SK-N-SH (cell line): Measurements from ENCODE around the gene ATF5. TPM values are rescaled to one million over a fixed set of nuclear protein-coding genes. Genes with fewer than 3 reads are reported as not detected.
"Not testable (repeated sequence)": the region's sequence is repeated elsewhere in the genome, so short reads cannot be mapped to it uniquely, and the experiment has no call there.

ENCODE experiments used
- CTCF ChIA-PET: fragments of 300-600, 350-600 bp; formaldehyde crosslinking; extraction: SDS; loops from one replicate; lab custom pipeline; 2021; lab: Yijun Ruan, JAX
- POLR2A ChIA-PET: fragments of 350-600 bp; sonication (Branson Sonifier 250); formaldehyde crosslinking; extraction: SDS; loops from one replicate; lab custom pipeline; 2020; ENCODE audit warnings: antibody characterized with exemption, inconsistent platforms; lab: Yijun Ruan, JAX
- DNase-seq: peaks from one replicate; pipeline ENCODE4 v3.0.0; 2012
- H2AFZ ChIP-seq: fragments of 200-600 bp; sonication (generic); 2 replicates; pipeline ENCODE4 v1.8.1; 2016; ENCODE audit warnings: antibody characterized with exemption, mild to moderate bottlenecking, low read depth
- H3F3A ChIP-seq: fragments of 200-600 bp; sonication (generic); replicated peaks from 2 replicates; pipeline ENCODE3; 2016; ENCODE audit warnings: antibody characterized with exemption, mild to moderate bottlenecking; ENCODE audit not compliant: insufficient read depth
- H3K27ac ChIP-seq, 2 experiments: fragments of 200-500 bp in 1 of 2; fragments of 200-600 bp in 1 of 2; sonication (Bioruptor generic) in 1 of 2; sonication (generic), shearing (Covaris generic) in 1 of 2; 2 replicates each; pipeline versions ENCODE4 v1.5.1 to v1.6.1; 2014 to 2016; ENCODE audit warnings: low read depth in 2 of 2, inconsistent platforms in 1 of 2, low read length in 1 of 2, mild to moderate bottlenecking in 1 of 2, mixed read lengths in 1 of 2
- H3K27me3 ChIP-seq: fragments of 200-600 bp; sonication (generic), shearing (Covaris generic); 2 replicates; pipeline ENCODE4 v1.6.1; 2016; ENCODE audit warnings: mixed run types; ENCODE audit not compliant: insufficient read depth
- H3K36me3 ChIP-seq, 2 experiments: fragments of 200-500 bp in 1 of 2; fragments of 200-600 bp in 1 of 2; sonication (Bioruptor generic) in 1 of 2; sonication (generic) in 1 of 2; replicated peaks in 1 of 2; 2 replicates each; pipeline versions ENCODE3 to v1.5.1; 2014 to 2016; ENCODE audit warnings: low read length in 1 of 2, mild to moderate bottlenecking in 1 of 2; ENCODE audit not compliant: insufficient read depth in 2 of 2, control insufficient read depth in 1 of 2
- H3K4me1 ChIP-seq, 2 experiments: fragments of 200-500 bp in 1 of 2; fragments of 200-600 bp in 1 of 2; sonication (Bioruptor generic) in 1 of 2; sonication (generic), shearing (Covaris generic) in 1 of 2; 2 replicates each; pipeline versions ENCODE4 v1.5.1 to v1.6.1; 2014 to 2016; ENCODE audit warnings: low read depth in 1 of 2, low read length in 1 of 2, mixed run types in 1 of 2; ENCODE audit not compliant: insufficient read depth in 2 of 2, control insufficient read depth in 1 of 2
- H3K4me2 ChIP-seq: fragments of 200-600 bp; sonication (generic), shearing (Covaris generic); 2 replicates; pipeline ENCODE4 v1.6.1; 2017; ENCODE audit warnings: mixed run types
- H3K4me3 ChIP-seq, 2 experiments: fragments of 200-500 bp in 1 of 2; fragments of 200-600 bp in 1 of 2; sonication (Bioruptor generic) in 1 of 2; sonication (generic), shearing (Covaris generic) in 1 of 2; 2 replicates each; pipeline versions ENCODE4 v1.5.1 to v1.8.1; 2014 to 2016; ENCODE audit warnings: low read depth in 2 of 2, inconsistent platforms in 1 of 2, low read length in 1 of 2, mild to moderate bottlenecking in 1 of 2, mixed read lengths in 1 of 2, moderate library complexity in 1 of 2
- H3K79me2 ChIP-seq: fragments of 200-600 bp; sonication (generic); 2 replicates; pipeline ENCODE4 v1.8.1; 2017; ENCODE audit warnings: mild to moderate bottlenecking; ENCODE audit not compliant: insufficient read depth
- H3K9ac ChIP-seq: fragments of 200-600 bp; sonication (generic); 2 replicates; pipeline ENCODE4 v1.6.1; 2017; ENCODE audit warnings: mixed run types
- H3K9me2 ChIP-seq: fragments of 200-600 bp; sonication (generic); 2 replicates; pipeline ENCODE4 v1.6.1; 2017; ENCODE audit warnings: mixed run types
- H3K9me3 ChIP-seq: fragments of 200-600 bp; sonication (generic); 2 replicates; pipeline ENCODE4 v1.6.1; 2017; ENCODE audit warnings: mixed run types, mild to moderate bottlenecking, moderate library complexity
- H4K20me1 ChIP-seq: fragments of 200-600 bp; sonication (generic); 2 replicates; pipeline ENCODE4 v1.6.1; 2017; ENCODE audit warnings: mild to moderate bottlenecking, mixed run types; ENCODE audit not compliant: insufficient read depth
- CHD2 ChIP-seq: fragments of 150-350 bp; IDR thresholded peaks from 2 replicates; pipeline ENCODE4 v1.6.1; 2018; ENCODE audit warnings: low read length; ENCODE audit not compliant: partially characterized antibody
- CTCF ChIP-seq: fragments of 200-600 bp; sonication (generic); IDR thresholded peaks from 2 replicates; pipeline ENCODE4 v1.6.1; 2017; ENCODE audit warnings: antibody characterized with exemption, mild to moderate bottlenecking, moderate library complexity
- EP300 ChIP-seq, 2 experiments: IDR thresholded peaks; 2 replicates each; pipeline versions ENCODE4 v1.4.0 to v1.6.1; 2012; ENCODE audit warnings: borderline replicate concordance in 1 of 2, low read depth in 1 of 2, low read length in 1 of 2
- EZH2phosphoT487 ChIP-seq: fragments of 200-600 bp; sonication (generic); IDR thresholded peaks from 2 replicates; pipeline ENCODE4 v1.6.1; 2017; ENCODE audit warnings: low read depth, mixed run types, mild to moderate bottlenecking, antibody characterized with exemption, moderate library complexity, borderline replicate concordance
- FOXM1 ChIP-seq: IDR thresholded peaks from 2 replicates; pipeline ENCODE4 v1.4.0; 2012; ENCODE audit warnings: low read depth, mild to moderate bottlenecking
- GATA2 ChIP-seq: sonication (generic); formaldehyde crosslinking; IDR thresholded peaks from 2 replicates; pipeline ENCODE4 v1.5.0; 2020; ENCODE audit warnings: mild to moderate bottlenecking, missing genetic modification reagents
- IRF3 ChIP-seq: fragments of 150-350 bp; IDR thresholded peaks from 2 replicates; pipeline ENCODE4 v1.6.1; 2016; ENCODE audit warnings: mild to moderate bottlenecking, low read depth, low read length
- MEF2A ChIP-seq: IDR thresholded peaks from 2 replicates; pipeline ENCODE4 v1.4.0; 2012; ENCODE audit warnings: low read depth, borderline replicate concordance
- POLR2AphosphoS5 ChIP-seq: IDR thresholded peaks from 2 replicates; pipeline ENCODE4 v1.6.1; 2012; ENCODE audit warnings: low read depth, low read length
- RAD21 ChIP-seq: IDR thresholded peaks from 2 replicates; pipeline ENCODE4 v1.6.1; 2012; ENCODE audit warnings: mild to moderate bottlenecking, low read length
- RCOR1 ChIP-seq: fragments of 150-350 bp; IDR thresholded peaks from 2 replicates; pipeline ENCODE4 v1.6.1; 2017; ENCODE audit warnings: antibody characterized with exemption, low read length
- RFX5 ChIP-seq: IDR thresholded peaks from 2 replicates; pipeline ENCODE4 v1.6.1; 2012; ENCODE audit warnings: mild to moderate bottlenecking, improper control_type of control experiment, low read length
- RXRA ChIP-seq: IDR thresholded peaks from 2 replicates; pipeline ENCODE4 v1.4.0; 2012; ENCODE audit warnings: low read depth, mild to moderate bottlenecking, borderline replicate concordance
- TCF12 ChIP-seq: IDR thresholded peaks from 2 replicates; pipeline ENCODE4 v1.4.0; 2012
- TEAD4 ChIP-seq: IDR thresholded peaks from 2 replicates; pipeline ENCODE4 v1.4.0; 2012; ENCODE audit warnings: mild to moderate bottlenecking, borderline replicate concordance; ENCODE audit not compliant: insufficient read depth
- USF1 ChIP-seq: IDR thresholded peaks from 2 replicates; pipeline ENCODE4 v1.4.0; 2012; ENCODE audit warnings: low read depth, borderline replicate concordance
- WGBS: methylation state at CpG from one replicate; pipeline ENCODE4 v1.1.6; 2017; ENCODE audit warnings: low lambda C conversion rate; 5-methylcytosine and 5-hydroxymethylcytosine counted together
- polyA plus RNA-seq, 3 experiments: library from polyadenylated mRNA; depleted of rRNA; stranded (reverse); fragments of >200 nt; gene quantifications; 2 replicates each; pipeline ENCODE4 v1.2.3, GENCODE V29; 2012
- TF ChIP-seq, protein P1 (sequence below): IDR thresholded peaks from 2 replicates; pipeline ENCODE4 v1.4.0; 2012; ENCODE audit warnings: low read depth, borderline replicate concordance

ATF5 gene
- polyA plus RNA-seq, 1 of the 3 experiments (the other 2 are of a cell fraction), result 11.7 TPM

GRCh38 chr19:49969355-49969754 lies 40.4 kb downstream of the ATF5 start:
- DNase-seq, H3K9ac ChIP-seq, H3K27ac ChIP-seq, H3F3A ChIP-seq, H3K4me3 ChIP-seq, CTCF ChIA-PET, H3K79me2 ChIP-seq, H4K20me1 ChIP-seq, H3K36me3 ChIP-seq, H3K4me2 ChIP-seq, H3K9me2 ChIP-seq, POLR2A ChIA-PET, H3K4me1 ChIP-seq, H2AFZ ChIP-seq, H3K9me3 ChIP-seq: not testable (repeated sequence)
- H3K27me3 ChIP-seq, result peaks cover 28% of the 10 kb centered on the region
- 33% methylated on average over 1 of the region's 9 CpGs for WGBS

DNA sequence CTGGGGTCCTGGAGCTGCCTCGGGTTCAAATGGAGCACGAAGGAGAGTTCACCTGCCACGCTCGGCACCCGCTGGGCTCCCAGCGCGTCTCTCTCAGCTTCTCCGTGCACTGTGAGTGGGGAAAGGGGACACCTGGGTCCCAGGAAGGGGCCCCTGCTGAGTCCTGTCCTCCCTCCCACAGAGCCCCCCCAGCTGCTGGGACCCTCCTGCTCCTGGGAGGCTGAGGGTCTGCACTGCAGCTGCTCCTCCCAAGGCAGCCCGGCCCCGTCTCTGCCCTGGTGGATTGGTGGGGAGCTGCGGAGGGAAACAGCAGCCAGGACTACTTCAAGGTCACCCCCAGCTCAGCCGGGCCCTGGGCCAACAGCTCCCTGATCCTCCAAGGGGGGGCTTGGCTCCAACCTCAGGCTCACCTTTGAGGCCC lies 43.0 kb downstream of the ATF5 start:
- Histone ChIP-seq H3K9me2 (no peaks in the 10 kb centered on the region), H3K36me3 (no peaks in the 10 kb centered on the region), H3K4me1 (no peaks in the 10 kb centered on the region), H3K27me3 (peaks cover 14% of the 10 kb centered on the region), H3K27ac (no peak overlapping the region), H4K20me1 (no peaks in the 10 kb centered on the region)
- POLR2A ChIA-PET, result no interaction called here
- DNase-seq, result no peak
- 49% methylated on average over 6 of the region's 12 CpGs for WGBS
- no peak for TF ChIP-seq MEF2A
- TF ChIP-seq, all 33 proteins: peak for 0
- no peaks in the 10 kb centered on the region for H3K79me2 ChIP-seq
- no peak overlapping the region for H3K9ac ChIP-seq
- CTCF ChIA-PET, result interaction anchor here (0.7 to 1.1 kb wide), 3 partner anchors 10 to 35 kb away, joined by 3 to 6 read pairs (median 4); no protein-coding TSS in a partner anchor
- H3K4me2 ChIP-seq, result no peak overlapping the region
- H3K4me3 ChIP-seq, result no peak overlapping the region
- H3F3A ChIP-seq, result no peaks in the 10 kb centered on the region
- H3K9me3 ChIP-seq, result no peaks in the 10 kb centered on the region
- H2AFZ ChIP-seq, result no peak overlapping the region

GRCh38 chr19:49972841-49973240 lies 43.8 kb downstream of the ATF5 start:
- no peak overlapping the region for H3K4me3 ChIP-seq
- WGBS, result 39% methylated on average over 6 of the region's 6 CpGs
- no peaks in the 10 kb centered on the region for H3K9me2 ChIP-seq
- H3K4me2 ChIP-seq, result no peak overlapping the region
- H2AFZ ChIP-seq, result no peak overlapping the region
- no peaks in the 10 kb centered on the region for H3F3A ChIP-seq
- no peak overlapping the region for H3K9ac ChIP-seq
- H3K79me2 ChIP-seq, result no peaks in the 10 kb centered on the region
- H4K20me1 ChIP-seq, result no peaks in the 10 kb centered on the region
- H3K27me3 ChIP-seq, result peaks cover 11% of the 10 kb centered on the region
- no peak overlapping the region for H3K27ac ChIP-seq
- CTCF ChIA-PET, result interaction anchor here (0.7 to 1.1 kb wide), 2 partner anchors 9 to 11 kb away, joined by 4 to 6 read pairs; no protein-coding TSS in a partner anchor
- no peaks in the 10 kb centered on the region for H3K9me3 ChIP-seq
- no peak for DNase-seq
- no peaks in the 10 kb centered on the region for H3K4me1 ChIP-seq
- POLR2A ChIA-PET, result no interaction called here
- H3K36me3 ChIP-seq, result no peaks in the 10 kb centered on the region
- TF ChIP-seq FOXM1 (no peak), USF1 (no peak), CHD2 (no peak), RAD21 (no peak), RXRA (no peak), RFX5 (no peak), CTCF (no peak), EZH2phosphoT487 (no peak), GATA2 (CRISPR knock-in tag) (no peak), IRF3 (no peak), MEF2A (no peak), EP300 (IDR thresholded peaks at IDR 0.05; ENCODE audit: borderline replicate concordance in 1 of 2, low read depth in 1 of 2, low read length in 1 of 2) (no peak), TEAD4 (no peak), RCOR1 (no peak), TCF12 (no peak), POLR2AphosphoS5 (no peak)
- TF ChIP-seq, protein P1, sequence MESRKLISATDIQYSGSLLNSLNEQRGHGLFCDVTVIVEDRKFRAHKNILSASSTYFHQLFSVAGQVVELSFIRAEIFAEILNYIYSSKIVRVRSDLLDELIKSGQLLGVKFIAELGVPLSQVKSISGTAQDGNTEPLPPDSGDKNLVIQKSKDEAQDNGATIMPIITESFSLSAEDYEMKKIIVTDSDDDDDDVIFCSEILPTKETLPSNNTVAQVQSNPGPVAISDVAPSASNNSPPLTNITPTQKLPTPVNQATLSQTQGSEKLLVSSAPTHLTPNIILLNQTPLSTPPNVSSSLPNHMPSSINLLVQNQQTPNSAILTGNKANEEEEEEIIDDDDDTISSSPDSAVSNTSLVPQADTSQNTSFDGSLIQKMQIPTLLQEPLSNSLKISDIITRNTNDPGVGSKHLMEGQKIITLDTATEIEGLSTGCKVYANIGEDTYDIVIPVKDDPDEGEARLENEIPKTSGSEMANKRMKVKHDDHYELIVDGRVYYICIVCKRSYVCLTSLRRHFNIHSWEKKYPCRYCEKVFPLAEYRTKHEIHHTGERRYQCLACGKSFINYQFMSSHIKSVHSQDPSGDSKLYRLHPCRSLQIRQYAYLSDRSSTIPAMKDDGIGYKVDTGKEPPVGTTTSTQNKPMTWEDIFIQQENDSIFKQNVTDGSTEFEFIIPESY, result no peak
